ENCODE data around the gene BCR.

DNA sequence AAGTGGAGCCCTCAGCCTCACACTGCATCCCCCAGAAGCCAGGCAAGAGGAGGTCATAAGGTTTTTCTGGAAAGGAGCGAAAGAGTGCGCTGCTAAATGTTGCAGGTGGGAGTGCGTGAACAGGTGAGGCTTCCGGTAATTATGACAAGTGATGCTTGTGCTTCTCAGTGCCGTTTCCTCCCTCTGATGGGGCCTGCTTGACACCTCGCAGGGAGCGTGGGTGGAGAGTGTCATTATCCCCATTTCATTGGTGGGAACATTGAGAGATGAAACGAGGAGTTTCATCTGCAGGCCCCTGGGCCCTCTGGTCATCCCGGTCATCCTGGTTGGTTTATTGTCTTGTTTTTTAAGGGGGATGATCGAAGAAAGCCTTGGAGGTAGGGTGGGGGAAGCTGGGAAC is 57.5 kb downstream of the BCR start:
- TF ChIP-seq, protein P1, sequence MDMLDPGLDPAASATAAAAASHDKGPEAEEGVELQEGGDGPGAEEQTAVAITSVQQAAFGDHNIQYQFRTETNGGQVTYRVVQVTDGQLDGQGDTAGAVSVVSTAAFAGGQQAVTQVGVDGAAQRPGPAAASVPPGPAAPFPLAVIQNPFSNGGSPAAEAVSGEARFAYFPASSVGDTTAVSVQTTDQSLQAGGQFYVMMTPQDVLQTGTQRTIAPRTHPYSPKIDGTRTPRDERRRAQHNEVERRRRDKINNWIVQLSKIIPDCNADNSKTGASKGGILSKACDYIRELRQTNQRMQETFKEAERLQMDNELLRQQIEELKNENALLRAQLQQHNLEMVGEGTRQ (IDR thresholded peaks at IDR 0.05; ENCODE audit: low read depth, low read length): no peak
- TF ChIP-seq POLR2A (IDR thresholded peaks at IDR 0.05; ENCODE audit: low read depth, low read length) (no peak), RFX5 (IDR thresholded peaks at IDR 0.05; ENCODE audit: low read depth, low read length) (no peak), BHLHE40 (IDR thresholded peaks at IDR 0.05; ENCODE audit: low read depth, low read length) (no peak), RAD21 (IDR thresholded peaks at IDR 0.05; ENCODE audit: low read length) (no peak), RCOR1 (IDR thresholded peaks at IDR 0.05; ENCODE audit: insufficient replicate concordance, low read length) (no peak), CHD1 (IDR thresholded peaks at IDR 0.05; ENCODE audit: low read depth, low read length) (no peak), CEBPB (IDR thresholded peaks at IDR 0.05; ENCODE audit: low read depth, low read length) (no peak)
- TF ChIP-seq, protein P2, sequence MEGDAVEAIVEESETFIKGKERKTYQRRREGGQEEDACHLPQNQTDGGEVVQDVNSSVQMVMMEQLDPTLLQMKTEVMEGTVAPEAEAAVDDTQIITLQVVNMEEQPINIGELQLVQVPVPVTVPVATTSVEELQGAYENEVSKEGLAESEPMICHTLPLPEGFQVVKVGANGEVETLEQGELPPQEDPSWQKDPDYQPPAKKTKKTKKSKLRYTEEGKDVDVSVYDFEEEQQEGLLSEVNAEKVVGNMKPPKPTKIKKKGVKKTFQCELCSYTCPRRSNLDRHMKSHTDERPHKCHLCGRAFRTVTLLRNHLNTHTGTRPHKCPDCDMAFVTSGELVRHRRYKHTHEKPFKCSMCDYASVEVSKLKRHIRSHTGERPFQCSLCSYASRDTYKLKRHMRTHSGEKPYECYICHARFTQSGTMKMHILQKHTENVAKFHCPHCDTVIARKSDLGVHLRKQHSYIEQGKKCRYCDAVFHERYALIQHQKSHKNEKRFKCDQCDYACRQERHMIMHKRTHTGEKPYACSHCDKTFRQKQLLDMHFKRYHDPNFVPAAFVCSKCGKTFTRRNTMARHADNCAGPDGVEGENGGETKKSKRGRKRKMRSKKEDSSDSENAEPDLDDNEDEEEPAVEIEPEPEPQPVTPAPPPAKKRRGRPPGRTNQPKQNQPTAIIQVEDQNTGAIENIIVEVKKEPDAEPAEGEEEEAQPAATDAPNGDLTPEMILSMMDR (conservative IDR thresholded peaks at IDR 0.05; ENCODE audit: low read depth, low read length): no peak
- TF ChIP-seq, protein P3, sequence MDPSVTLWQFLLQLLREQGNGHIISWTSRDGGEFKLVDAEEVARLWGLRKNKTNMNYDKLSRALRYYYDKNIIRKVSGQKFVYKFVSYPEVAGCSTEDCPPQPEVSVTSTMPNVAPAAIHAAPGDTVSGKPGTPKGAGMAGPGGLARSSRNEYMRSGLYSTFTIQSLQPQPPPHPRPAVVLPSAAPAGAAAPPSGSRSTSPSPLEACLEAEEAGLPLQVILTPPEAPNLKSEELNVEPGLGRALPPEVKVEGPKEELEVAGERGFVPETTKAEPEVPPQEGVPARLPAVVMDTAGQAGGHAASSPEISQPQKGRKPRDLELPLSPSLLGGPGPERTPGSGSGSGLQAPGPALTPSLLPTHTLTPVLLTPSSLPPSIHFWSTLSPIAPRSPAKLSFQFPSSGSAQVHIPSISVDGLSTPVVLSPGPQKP (IDR thresholded peaks at IDR 0.05; ENCODE audit: borderline replicate concordance, low read depth, low read length): no peak

All from IMR-90 (cell line).